Esophagus muscularis mucosa (tissue), 4 donors: ENCODE data around the gene NTN4. TPM values are rescaled to one million over a fixed set of nuclear protein-coding genes. Genes with fewer than 3 reads are reported as not detected.
"Not testable (repeated sequence)": the region's sequence is repeated elsewhere in the genome, so short reads cannot be mapped to it uniquely, and the experiment has no call there.

Source experiments
- DNase-seq: peaks from one replicate; pipeline ENCODE4 v3.0.0-alpha.2; 2017; ENCODE audit errors: extremely low spot score
- H3K27ac ChIP-seq, 4 donors: fragments of 200-600 bp; sonication (generic); replicated peaks in 1 of 4; 1 replicate in 3 of 4; 2 replicates in 1 of 4; pipeline ENCODE4 v1.5.1; 2016 to 2019; ENCODE audit warnings: mild to moderate bottlenecking in 1 of 4
- H3K27me3 ChIP-seq, 4 donors: fragments of 200-600 bp; sonication (generic); one replicate each; pipeline versions ENCODE4 v1.5.1 to v1.6.0; 2016 to 2019
- H3K36me3 ChIP-seq, 4 donors: fragments of 200-600 bp; sonication (generic); one replicate each; pipeline ENCODE4 v1.5.1; 2016 to 2019
- H3K4me1 ChIP-seq, 4 donors: fragments of 200-600 bp; sonication (generic); one replicate each; pipeline ENCODE4 v1.5.1; 2016 to 2019
- H3K4me3 ChIP-seq, 4 donors: fragments of 200-600 bp; sonication (generic); 1 replicate in 2 of 4; 2 replicates in 2 of 4; pipeline ENCODE4 v1.5.1; 2016 to 2019; ENCODE audit warnings: mild to moderate bottlenecking in 4 of 4, moderate library complexity in 1 of 4
- H3K9me3 ChIP-seq, 4 donors: fragments of 200-600 bp; sonication (generic); 1 replicate in 3 of 4; 2 replicates in 1 of 4; pipeline ENCODE4 v1.5.1; 2016 to 2019
- CTCF ChIP-seq, 3 experiments: fragments of 200-600 bp in 2 of 3; fragments of 450-650 bp in 1 of 3; sonication (generic) in 2 of 3; IDR thresholded peaks; one replicate each; pipeline ENCODE4 v1.5.1; 2017 to 2019; ENCODE audit warnings: antibody characterized with exemption in 3 of 3, mild to moderate bottlenecking in 2 of 3, moderate library complexity in 1 of 3
- EP300 ChIP-seq: sonication (generic); formaldehyde crosslinking; IDR thresholded peaks from one replicate; pipeline ENCODE4 v1.6.1; 2017; ENCODE audit warnings: antibody characterized with exemption
- POLR2A ChIP-seq: fragments of 450-650 bp; IDR thresholded peaks from one replicate; pipeline ENCODE4 v1.6.1; 2017; ENCODE audit warnings: antibody characterized with exemption, moderate library complexity, mild to moderate bottlenecking, low read depth
- POLR2AphosphoS5 ChIP-seq, 2 donors: sonication (generic); formaldehyde crosslinking; IDR thresholded peaks; one replicate each; pipeline ENCODE4 v1.6.1; 2017; ENCODE audit warnings: antibody characterized with exemption in 2 of 2
- WGBS: methylation state at CpG from one replicate; pipeline ENCODE4 v1.1.5; 2018; 5-methylcytosine and 5-hydroxymethylcytosine counted together
- intact Hi-C: fragments of 100-400 bp; cut with DNase I; formaldehyde crosslinking; loops from one replicate; pipeline ENCODE4 v1.15.1; 2023
- total RNA-seq, 4 donors: library from RNA; depleted of rRNA; stranded (reverse); fragments of >200 nt; gene quantifications; one replicate each; pipeline versions ENCODE4 v1.1.0 to v1.2.1, GENCODE V29; 2016

The NTN4 gene
- total RNA-seq, 4 donors from 2014 or later, result 46.7 to 73.1 (median 52.7) TPM

GRCh38 chr12:95756362-95756761, 34.2 kb downstream of the NTN4 start:
- DNase-seq, result no peak
- H3K4me3 ChIP-seq, result no peak overlapping the region
- TF ChIP-seq POLR2A, result no peak
- no peak for TF ChIP-seq POLR2AphosphoS5 (IDR thresholded peaks at IDR 0.05)
- no peak for TF ChIP-seq EP300
- no peak for TF ChIP-seq CTCF (IDR thresholded peaks at IDR 0.05)
- 80% methylated on average over 5 of the region's 5 CpGs for WGBS
- H3K27ac ChIP-seq, result no peak overlapping the region
- intact Hi-C loops, result no loop called here
- peaks cover 0 to 6% (median 0%) of the 10 kb centered on the region in 4 donors for H3K4me1 ChIP-seq
- H3K9me3 ChIP-seq, result peaks cover 0 to 9% (median 4%) of the 10 kb centered on the region in 4 donors
- H3K27me3 ChIP-seq, result no peaks in the 10 kb centered on the region
- no peaks in the 10 kb centered on the region for H3K36me3 ChIP-seq

DNA sequence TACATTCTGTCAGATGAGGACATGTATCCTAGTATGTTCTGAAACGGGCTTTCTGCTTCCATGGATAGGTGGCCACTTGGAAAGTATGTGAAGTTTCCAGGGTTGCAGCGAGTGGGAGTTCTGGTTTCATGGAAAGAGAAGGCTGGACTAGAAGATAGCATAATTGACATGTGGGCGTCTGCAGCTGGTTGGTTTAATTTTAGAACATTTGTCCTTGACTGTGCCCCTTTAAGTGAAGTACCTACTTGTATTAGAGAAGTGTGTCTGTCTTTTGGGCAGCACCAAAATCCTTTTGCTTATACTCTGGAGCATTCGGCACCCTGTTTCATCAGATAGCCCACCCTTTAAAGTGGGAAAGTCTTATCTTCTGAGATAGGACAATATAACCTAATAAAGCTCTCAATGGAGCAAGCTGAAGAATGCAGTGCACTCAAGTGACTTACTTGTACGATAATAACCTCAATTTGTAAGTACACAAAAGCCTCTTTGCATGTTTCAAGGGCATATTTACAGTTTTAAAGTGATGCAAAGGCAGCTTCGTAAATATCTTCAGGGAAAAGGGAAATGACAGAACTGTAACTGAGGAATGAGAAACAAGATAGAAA, 35.2 kb downstream of the NTN4 start:
- TF ChIP-seq POLR2AphosphoS5 (IDR thresholded peaks at IDR 0.05) (no peak), CTCF (IDR thresholded peaks at IDR 0.05) (no peak), POLR2A (no peak), EP300 (no peak)
- no peak overlapping the region for H3K27ac ChIP-seq
- 74% methylated on average over 6 of the region's 6 CpGs for WGBS
- intact Hi-C loops, result no loop called here
- no peak overlapping the region for H3K4me3 ChIP-seq
- H3K36me3 ChIP-seq, result no peaks in the 10 kb centered on the region
- DNase-seq, result no peak
- H3K9me3 ChIP-seq, result peaks cover 0 to 9% (median 4%) of the 10 kb centered on the region in 4 donors
- peaks cover 0 to 6% (median 0%) of the 10 kb centered on the region in 4 donors for H3K4me1 ChIP-seq
- no peaks in the 10 kb centered on the region for H3K27me3 ChIP-seq

DNA sequence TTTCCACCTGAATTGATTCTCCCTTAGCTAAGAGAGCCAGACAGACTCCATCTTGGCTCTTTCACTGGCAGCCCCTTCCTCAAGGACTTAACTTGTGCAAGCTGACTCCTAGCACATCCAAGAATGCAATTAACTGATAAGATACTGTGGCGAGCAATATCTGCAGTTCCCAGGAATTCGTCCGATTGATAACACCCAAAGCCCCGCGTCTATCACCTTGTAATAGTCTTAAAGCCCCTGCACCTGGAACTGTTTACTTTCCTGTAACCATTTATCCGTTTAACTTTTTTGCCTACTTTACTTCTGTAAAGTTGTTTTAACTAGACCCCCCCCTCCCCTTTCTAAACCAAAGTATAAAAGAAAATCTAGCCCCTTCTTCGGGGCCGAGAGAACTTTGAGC, 44.5 kb downstream of the NTN4 start:
- H3K27ac ChIP-seq, H3K4me3 ChIP-seq, intact Hi-C loops, DNase-seq, H3K9me3 ChIP-seq, H3K27me3 ChIP-seq: not testable (repeated sequence)
- 80% methylated on average over 8 of the region's 8 CpGs for WGBS
- Histone ChIP-seq H3K4me1 (peaks cover 0 to 25% (median 4%) of the 10 kb centered on the region in 4 donors), H3K36me3 (peaks cover 0 to 11% (median 2%) of the 10 kb centered on the region in 4 donors)

- Histone ChIP-seq H3K4me1 (peaks cover 6 to 33% (median 11%) of the 10 kb centered on the region in 4 donors), H3K27ac (peak overlapping the region in 1 of 4 donors; percentile 19), H3K4me3 (no peak overlapping the region), H3K27me3 (no peaks in the 10 kb centered on the region), H3K9me3 (peaks cover 0 to 7% (median 5%) of the 10 kb centered on the region in 4 donors), H3K36me3 (peaks cover 0 to 17% (median 2%) of the 10 kb centered on the region in 4 donors)
- intact Hi-C loops, result no loop called here
- TF ChIP-seq POLR2AphosphoS5 (IDR thresholded peaks at IDR 0.05) (no peak), EP300 (no peak), POLR2A (no peak), CTCF (IDR thresholded peaks at IDR 0.05) (no peak)
- DNase-seq, result no peak
- 83% methylated on average over 4 of the region's 4 CpGs for WGBS
Measured at GRCh38 chr12:95742586-95742985, 48.0 kb downstream of the NTN4 start.

- Histone ChIP-seq H3K9me3 (peaks cover 0 to 7% (median 5%) of the 10 kb centered on the region in 4 donors), H3K4me3 (no peak overlapping the region), H3K27me3 (no peaks in the 10 kb centered on the region), H3K27ac (peak overlapping the region in 1 of 4 donors; percentile 18), H3K36me3 (peaks cover 0 to 24% (median 2%) of the 10 kb centered on the region in 4 donors), H3K4me1 (peaks cover 15 to 41% (median 19%) of the 10 kb centered on the region in 4 donors)
- no peak for DNase-seq
- TF ChIP-seq EP300 (no peak), CTCF (IDR thresholded peaks at IDR 0.05) (no peak), POLR2AphosphoS5 (IDR thresholded peaks at IDR 0.05) (no peak), POLR2A (no peak)
- 81% methylated on average over 3 of the region's 3 CpGs for WGBS
- intact Hi-C loops, result no loop called here
Measured at GRCh38 chr12:95741635-95742034, 48.9 kb downstream of the NTN4 start.
